ENCODE results near the gene MYMK.

MYMK gene

GRCh38 chr9:133516961-133517350 lies 7.8 kb downstream of the MYMK start:
- Histone ChIP-seq H3K4me1 (ENCODE audit: control insufficient read depth, insufficient read depth, low read length) (peaks cover 9% of the 10 kb centered on the region), H3K9ac (ENCODE audit: low read length in 2 of 2) (no peak overlapping the region), H3K27me3 (ENCODE audit: control insufficient read depth in 1 of 2, insufficient read depth in 2 of 2, low read length in 2 of 2) (peaks cover 2 to 4% of the 10 kb centered on the region in 2 donors), H3K9me3 (ENCODE audit: control insufficient read depth in 2 of 2, low read length in 2 of 2) (no peaks in the 10 kb centered on the region), H3K27ac (ENCODE audit: low read length) (no peak overlapping the region), H3K4me3 (ENCODE audit: low read length in 2 of 2) (no peak overlapping the region), H3K36me3 (ENCODE audit: control insufficient read depth in 2 of 2, insufficient read depth in 2 of 2, low read length in 2 of 2) (no peaks in the 10 kb centered on the region)

GRCh38 chr9:133516256-133516960 lies 8.4 kb downstream of the MYMK start:
- Histone ChIP-seq H3K4me1 (ENCODE audit: control insufficient read depth, insufficient read depth, low read length) (peaks cover 9% of the 10 kb centered on the region), H3K27ac (ENCODE audit: low read length) (no peak overlapping the region), H3K9me3 (ENCODE audit: control insufficient read depth in 2 of 2, low read length in 2 of 2) (no peaks in the 10 kb centered on the region), H3K36me3 (ENCODE audit: control insufficient read depth in 2 of 2, insufficient read depth in 2 of 2, low read length in 2 of 2) (no peaks in the 10 kb centered on the region), H3K4me3 (ENCODE audit: low read length in 2 of 2) (no peak overlapping the region), H3K9ac (ENCODE audit: low read length in 2 of 2) (no peak overlapping the region), H3K27me3 (ENCODE audit: control insufficient read depth in 1 of 2, insufficient read depth in 2 of 2, low read length in 2 of 2) (peaks cover 2 to 4% of the 10 kb centered on the region in 2 donors)

GRCh38 chr9:133515615-133516255 lies 9.0 kb downstream of the MYMK start:
- Histone ChIP-seq H3K36me3 (ENCODE audit: control insufficient read depth in 2 of 2, insufficient read depth in 2 of 2, low read length in 2 of 2) (no peaks in the 10 kb centered on the region), H3K27me3 (ENCODE audit: control insufficient read depth in 1 of 2, insufficient read depth in 2 of 2, low read length in 2 of 2) (peaks cover 2 to 4% of the 10 kb centered on the region in 2 donors), H3K4me3 (ENCODE audit: low read length in 2 of 2) (no peak overlapping the region), H3K9ac (ENCODE audit: low read length in 2 of 2) (no peak overlapping the region), H3K4me1 (ENCODE audit: control insufficient read depth, insufficient read depth, low read length) (peaks cover 9% of the 10 kb centered on the region), H3K9me3 (ENCODE audit: control insufficient read depth in 2 of 2, low read length in 2 of 2) (no peaks in the 10 kb centered on the region), H3K27ac (ENCODE audit: low read length) (no peak overlapping the region)

- Histone ChIP-seq H3K27me3 (ENCODE audit: control insufficient read depth in 1 of 2, insufficient read depth in 2 of 2, low read length in 2 of 2) (peaks cover 2 to 4% of the 10 kb centered on the region in 2 donors), H3K27ac (ENCODE audit: low read length) (no peak overlapping the region), H3K4me1 (ENCODE audit: control insufficient read depth, insufficient read depth, low read length) (peaks cover 9% of the 10 kb centered on the region)
Measured at GRCh38 chr9:133515240-133515610, 9.5 kb downstream of the MYMK start.

GRCh38 chr9:133514460-133515239 lies 10.1 kb downstream of the MYMK start:
- Histone ChIP-seq H3K27me3 (ENCODE audit: control insufficient read depth in 1 of 2, insufficient read depth in 2 of 2, low read length in 2 of 2) (peaks cover 2 to 4% of the 10 kb centered on the region in 2 donors), H3K27ac (ENCODE audit: low read length) (no peak overlapping the region), H3K9ac (ENCODE audit: low read length in 2 of 2) (no peak overlapping the region), H3K36me3 (ENCODE audit: control insufficient read depth in 2 of 2, insufficient read depth in 2 of 2, low read length in 2 of 2) (no peaks in the 10 kb centered on the region), H3K4me3 (ENCODE audit: low read length in 2 of 2) (no peak overlapping the region), H3K4me1 (ENCODE audit: control insufficient read depth, insufficient read depth, low read length) (peaks cover 13% of the 10 kb centered on the region), H3K9me3 (ENCODE audit: control insufficient read depth in 2 of 2, low read length in 2 of 2) (no peaks in the 10 kb centered on the region)

More at GRCh38 chr9:133515240-133515610, 9.5 kb downstream of the MYMK start:
- Histone ChIP-seq H3K4me3 (ENCODE audit: low read length in 2 of 2) (no peak overlapping the region), H3K36me3 (ENCODE audit: control insufficient read depth in 2 of 2, insufficient read depth in 2 of 2, low read length in 2 of 2) (no peaks in the 10 kb centered on the region), H3K9ac (ENCODE audit: low read length in 2 of 2) (no peak overlapping the region), H3K9me3 (ENCODE audit: control insufficient read depth in 2 of 2, low read length in 2 of 2) (no peaks in the 10 kb centered on the region)

- Histone ChIP-seq H3K27ac (ENCODE audit: low read length) (no peak overlapping the region), H3K9ac (ENCODE audit: low read length in 2 of 2) (no peak overlapping the region), H3K4me1 (ENCODE audit: control insufficient read depth, insufficient read depth, low read length) (peaks cover 21% of the 10 kb centered on the region), H3K9me3 (ENCODE audit: control insufficient read depth in 2 of 2, low read length in 2 of 2) (no peaks in the 10 kb centered on the region), H3K36me3 (ENCODE audit: control insufficient read depth in 2 of 2, insufficient read depth in 2 of 2, low read length in 2 of 2) (no peaks in the 10 kb centered on the region), H3K4me3 (ENCODE audit: low read length in 2 of 2) (no peak overlapping the region), H3K27me3 (ENCODE audit: control insufficient read depth in 1 of 2, insufficient read depth in 2 of 2, low read length in 2 of 2) (peaks cover 4% of the 10 kb centered on the region in 2 donors)
Measured at GRCh38 chr9:133513214-133514100, 11.3 kb downstream of the MYMK start.

- H3K27ac ChIP-seq (ENCODE audit: low read length), result no peak overlapping the region
- no peak overlapping the region for H3K4me3 ChIP-seq (ENCODE audit: low read length in 2 of 2)
- H3K9ac ChIP-seq (ENCODE audit: low read length in 2 of 2), result no peak overlapping the region
- H3K36me3 ChIP-seq (ENCODE audit: control insufficient read depth in 2 of 2, insufficient read depth in 2 of 2, low read length in 2 of 2), result no peaks in the 10 kb centered on the region
- H3K9me3 ChIP-seq (ENCODE audit: control insufficient read depth in 2 of 2, low read length in 2 of 2), result no peaks in the 10 kb centered on the region
- peaks cover 21% of the 10 kb centered on the region for H3K4me1 ChIP-seq (ENCODE audit: control insufficient read depth, insufficient read depth, low read length)
- peaks cover 4 to 6% of the 10 kb centered on the region in 2 donors for H3K27me3 ChIP-seq (ENCODE audit: control insufficient read depth in 1 of 2, insufficient read depth in 2 of 2, low read length in 2 of 2)
Measured at GRCh38 chr9:133512253-133513213, 12.2 kb downstream of the MYMK start.

- Histone ChIP-seq H3K9me3 (ENCODE audit: control insufficient read depth in 2 of 2, low read length in 2 of 2) (no peaks in the 10 kb centered on the region), H3K9ac (ENCODE audit: low read length in 2 of 2) (no peak overlapping the region), H3K4me1 (ENCODE audit: control insufficient read depth, insufficient read depth, low read length) (peaks cover 21% of the 10 kb centered on the region), H3K4me3 (ENCODE audit: low read length in 2 of 2) (no peak overlapping the region), H3K36me3 (ENCODE audit: control insufficient read depth in 2 of 2, insufficient read depth in 2 of 2, low read length in 2 of 2) (no peaks in the 10 kb centered on the region), H3K27ac (ENCODE audit: low read length) (no peak overlapping the region), H3K27me3 (ENCODE audit: control insufficient read depth in 1 of 2, insufficient read depth in 2 of 2, low read length in 2 of 2) (peaks cover 4 to 9% of the 10 kb centered on the region in 2 donors)
Measured at GRCh38 chr9:133511607-133512006, 13.2 kb downstream of the MYMK start.

GRCh38 chr9:133510926-133511505 lies 13.7 kb downstream of the MYMK start:
- H3K9ac ChIP-seq (ENCODE audit: low read length in 2 of 2), result no peak overlapping the region
- no peaks in the 10 kb centered on the region for H3K9me3 ChIP-seq (ENCODE audit: control insufficient read depth in 2 of 2, low read length in 2 of 2)
- H3K27ac ChIP-seq (ENCODE audit: low read length), result no peak overlapping the region
- no peak overlapping the region for H3K4me3 ChIP-seq (ENCODE audit: low read length in 2 of 2)
- H3K36me3 ChIP-seq (ENCODE audit: control insufficient read depth in 2 of 2, insufficient read depth in 2 of 2, low read length in 2 of 2), result no peaks in the 10 kb centered on the region
- peaks cover 21% of the 10 kb centered on the region for H3K4me1 ChIP-seq (ENCODE audit: control insufficient read depth, insufficient read depth, low read length)
- peaks cover 4 to 9% of the 10 kb centered on the region in 2 donors for H3K27me3 ChIP-seq (ENCODE audit: control insufficient read depth in 1 of 2, insufficient read depth in 2 of 2, low read length in 2 of 2)
